ENCODE results near the gene TNFSF11.

GRCh38 chr13:42628666-42629065 lies 54.7 kb downstream of the TNFSF11 start:
- TF ChIP-seq CTCF (conservative IDR thresholded peaks at IDR 0.05; ENCODE audit: low read length) (no peak), EZH2phosphoT487 (IDR thresholded peaks at IDR 0.05; ENCODE audit: borderline replicate concordance) (no peak)

Measured in Loucy (cell line).